Omental fat pad (tissue), 4 donors: ENCODE measurements around the gene ATRN. TPM values are rescaled to one million over a fixed set of nuclear protein-coding genes. Genes with fewer than 3 reads are reported as not detected.

ENCODE experiments used
- ATAC-seq: fragments of 150-250 bp; one replicate; pipeline ENCODE4 v1.9.1; 2016; ENCODE audit warnings: mild to moderate bottlenecking, moderate library complexity; ENCODE audit not compliant: low FRiP score
- DNase-seq: peaks from one replicate; pipeline ENCODE4 v3.0.0-alpha.2; 2019; ENCODE audit warnings: low spot score
- total RNA-seq, 4 donors: library from RNA; depleted of rRNA; stranded (reverse); fragments of >200 nt; gene quantifications; one replicate each; pipeline ENCODE4 v1.1.0, GENCODE V29; 2016
- TF ChIP-seq, protein P1 (sequence below), 3 donors: fragments of 450-650 bp; IDR thresholded peaks; one replicate each; pipeline ENCODE4 v1.5.1; 2016 to 2017; ENCODE audit warnings: antibody characterized with exemption in 3 of 3, mild to moderate bottlenecking in 3 of 3, moderate library complexity in 2 of 3

ATRN gene
- total RNA-seq, 4 donors from 2014 or later, result 20.2 to 32.9 (median 26.3) TPM

DNA sequence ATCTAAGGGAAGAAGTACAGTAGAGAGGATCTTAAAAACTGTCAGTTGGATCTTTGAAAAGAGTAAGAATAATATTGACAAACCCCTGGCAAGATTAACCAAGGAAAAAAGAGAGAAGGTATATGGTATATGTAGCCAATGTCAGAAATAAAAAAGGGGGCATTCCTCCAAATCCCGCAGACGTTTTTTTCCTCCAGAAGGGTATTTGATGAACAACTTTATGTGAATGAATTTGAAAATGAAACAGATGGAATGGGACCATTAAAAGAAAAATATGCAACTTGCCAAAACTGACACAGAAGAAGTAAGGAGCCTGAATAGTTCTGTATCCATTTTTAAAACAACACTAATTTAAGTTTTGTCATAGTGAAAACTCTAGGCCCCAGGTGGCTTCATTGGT lies 156.7 kb downstream of the ATRN start:
- no peak for DNase-seq
- TF ChIP-seq, protein P1, sequence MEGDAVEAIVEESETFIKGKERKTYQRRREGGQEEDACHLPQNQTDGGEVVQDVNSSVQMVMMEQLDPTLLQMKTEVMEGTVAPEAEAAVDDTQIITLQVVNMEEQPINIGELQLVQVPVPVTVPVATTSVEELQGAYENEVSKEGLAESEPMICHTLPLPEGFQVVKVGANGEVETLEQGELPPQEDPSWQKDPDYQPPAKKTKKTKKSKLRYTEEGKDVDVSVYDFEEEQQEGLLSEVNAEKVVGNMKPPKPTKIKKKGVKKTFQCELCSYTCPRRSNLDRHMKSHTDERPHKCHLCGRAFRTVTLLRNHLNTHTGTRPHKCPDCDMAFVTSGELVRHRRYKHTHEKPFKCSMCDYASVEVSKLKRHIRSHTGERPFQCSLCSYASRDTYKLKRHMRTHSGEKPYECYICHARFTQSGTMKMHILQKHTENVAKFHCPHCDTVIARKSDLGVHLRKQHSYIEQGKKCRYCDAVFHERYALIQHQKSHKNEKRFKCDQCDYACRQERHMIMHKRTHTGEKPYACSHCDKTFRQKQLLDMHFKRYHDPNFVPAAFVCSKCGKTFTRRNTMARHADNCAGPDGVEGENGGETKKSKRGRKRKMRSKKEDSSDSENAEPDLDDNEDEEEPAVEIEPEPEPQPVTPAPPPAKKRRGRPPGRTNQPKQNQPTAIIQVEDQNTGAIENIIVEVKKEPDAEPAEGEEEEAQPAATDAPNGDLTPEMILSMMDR (IDR thresholded peaks at IDR 0.05), result no peak

DNA sequence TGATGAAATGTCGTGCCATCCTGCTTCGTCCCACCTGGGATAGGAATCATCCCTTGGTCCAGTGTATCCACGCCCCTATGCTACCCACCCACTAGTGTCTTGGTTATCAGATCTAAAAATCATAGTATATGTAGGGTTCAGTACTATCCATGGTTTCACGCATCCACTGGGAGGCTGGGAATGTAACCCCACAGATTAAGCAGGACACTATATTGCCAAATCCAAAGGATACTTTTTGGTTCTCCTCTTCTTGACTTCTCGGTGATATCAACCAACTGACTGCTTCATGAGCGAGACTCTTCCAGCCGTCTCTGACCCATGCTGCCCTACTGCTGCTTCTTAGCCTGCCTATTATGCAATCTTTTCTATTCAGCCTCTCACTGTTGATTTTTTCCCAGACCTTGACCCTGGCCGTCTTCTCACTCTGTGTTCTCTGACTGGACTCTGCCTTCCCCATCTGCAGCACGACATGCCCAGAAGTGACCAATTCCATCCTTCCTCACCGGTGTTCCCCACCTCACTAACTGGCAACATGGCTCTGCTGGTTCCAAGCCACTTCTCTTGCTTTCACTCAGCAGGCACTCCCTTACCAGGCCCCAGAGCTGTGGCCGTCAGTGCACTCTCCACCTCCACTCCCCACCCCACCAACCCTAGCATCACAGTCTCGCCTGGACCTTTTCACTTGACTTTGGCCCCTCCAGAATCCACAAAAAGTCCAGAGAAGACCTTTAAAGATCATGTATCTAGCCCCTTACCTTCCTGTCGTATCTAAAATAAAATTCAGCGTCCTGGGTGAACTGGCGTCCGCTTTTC lies 157.9 kb downstream of the ATRN start:
- DNase-seq, result no peak
- TF ChIP-seq, protein P1 (IDR thresholded peaks at IDR 0.05), result no peak
- no peak for ATAC-seq

More for the DNA sequence above, 156.7 kb downstream of the ATRN start:
- no peak for ATAC-seq

DNA sequence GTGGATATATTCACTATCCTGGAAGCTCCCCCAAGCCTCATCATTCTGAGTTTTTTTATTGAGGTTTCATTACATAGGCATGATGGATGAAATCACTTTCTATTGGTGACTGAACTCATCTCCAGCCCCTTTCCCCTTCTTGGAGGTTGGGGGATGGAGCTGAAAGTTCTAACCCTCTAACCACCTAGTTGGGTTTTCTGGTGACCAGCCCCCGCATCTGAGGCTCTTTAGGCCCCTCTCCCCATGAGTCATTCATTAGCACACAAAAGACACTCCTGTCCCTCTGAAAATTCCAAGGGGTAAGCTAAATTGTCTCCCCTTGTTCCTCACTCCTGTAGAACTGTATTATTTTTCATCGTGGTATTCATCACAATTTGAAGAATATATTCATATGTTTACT lies 159.1 kb downstream of the ATRN start:
- DNase-seq (no peak), ATAC-seq (no peak)
- TF ChIP-seq, protein P1 (IDR thresholded peaks at IDR 0.05), result no peak

DNA sequence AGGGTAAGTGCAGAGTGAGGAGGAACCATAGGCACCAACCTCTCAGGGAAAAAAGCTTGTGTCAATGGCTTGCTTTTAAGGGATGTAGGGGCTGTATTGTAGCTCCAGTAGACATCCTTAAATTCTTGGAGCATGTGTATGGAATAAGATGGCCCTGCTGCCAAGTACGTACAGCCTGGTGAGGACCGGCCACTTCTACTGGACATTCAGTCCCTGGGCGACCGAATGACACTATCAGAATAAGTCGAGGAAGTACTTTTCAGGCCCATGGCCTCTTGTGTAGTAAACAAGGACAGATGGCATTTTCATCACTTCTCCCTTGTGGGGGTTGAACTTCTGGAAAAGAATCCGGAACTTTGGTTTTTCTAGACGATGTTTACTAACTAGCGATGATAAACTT lies 159.6 kb downstream of the ATRN start:
- ATAC-seq, result no peak
- TF ChIP-seq, protein P1 (IDR thresholded peaks at IDR 0.05), result no peak
- no peak for DNase-seq

DNA sequence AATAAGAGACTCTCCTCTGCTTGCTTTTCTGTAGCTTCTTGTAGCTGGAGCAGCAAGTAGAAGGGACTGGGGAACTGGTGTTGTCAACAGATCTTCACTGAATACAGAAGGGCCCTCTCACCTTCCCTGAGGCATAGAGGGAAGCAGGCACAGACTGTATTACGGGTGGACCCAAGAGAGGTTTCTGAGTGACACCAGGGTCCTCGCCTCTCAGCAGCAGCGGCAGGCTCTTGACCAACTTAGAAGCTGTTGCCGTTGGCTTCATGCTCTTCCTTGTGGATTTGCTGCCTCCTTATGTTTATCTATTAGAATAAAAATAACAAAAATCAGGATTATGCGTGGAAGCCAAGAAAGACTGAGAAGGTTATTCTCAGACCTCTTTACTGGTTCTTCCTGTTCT lies 160.7 kb downstream of the ATRN start:
- no peak for ATAC-seq
- DNase-seq, result no peak
- TF ChIP-seq, protein P1 (IDR thresholded peaks at IDR 0.05), result no peak

DNA sequence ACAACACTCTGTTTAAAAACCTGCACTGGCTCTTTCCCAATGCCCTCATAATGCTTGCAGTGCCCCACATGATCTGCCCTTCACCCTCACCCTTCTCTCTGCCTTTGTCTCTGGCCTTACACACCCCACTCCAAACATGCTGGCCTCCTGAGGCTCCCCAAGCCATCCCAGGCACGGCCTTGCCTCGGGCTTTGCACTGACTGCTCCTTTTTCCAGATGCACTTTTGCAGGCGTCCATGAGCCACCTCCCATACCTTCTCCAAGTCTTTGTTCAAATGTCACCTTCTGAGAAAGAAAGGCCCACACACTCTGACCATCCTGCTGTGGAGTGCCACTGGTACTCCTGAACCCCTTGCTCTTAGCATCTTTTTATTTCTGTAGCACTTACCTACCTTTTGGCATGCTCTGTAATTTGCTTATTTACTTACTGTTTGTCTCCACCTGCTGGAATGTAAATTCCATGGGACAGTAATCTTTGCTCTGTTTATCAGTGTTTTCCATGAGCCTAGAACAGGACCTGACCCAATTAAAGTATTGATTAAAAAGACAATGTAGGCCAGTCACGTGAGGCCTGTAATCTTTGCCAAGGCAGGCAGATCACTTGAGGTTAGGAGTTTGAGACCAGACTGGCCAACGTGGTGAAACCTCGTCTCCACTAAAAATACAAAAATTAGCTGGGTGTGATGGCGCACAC lies 161.6 kb downstream of the ATRN start:
- DNase-seq (no peak), ATAC-seq (no peak)
- TF ChIP-seq, protein P1 (IDR thresholded peaks at IDR 0.05), result no peak
